ENCODE measurements around the gene SAMM50. TPM values are rescaled to one million over a fixed set of nuclear protein-coding genes. Genes with fewer than 3 reads are reported as not detected.

Gene SAMM50
- total RNA-seq, 4 donors from 2014 or later = 27.6 to 45.4 (median 32.3) TPM

DNA sequence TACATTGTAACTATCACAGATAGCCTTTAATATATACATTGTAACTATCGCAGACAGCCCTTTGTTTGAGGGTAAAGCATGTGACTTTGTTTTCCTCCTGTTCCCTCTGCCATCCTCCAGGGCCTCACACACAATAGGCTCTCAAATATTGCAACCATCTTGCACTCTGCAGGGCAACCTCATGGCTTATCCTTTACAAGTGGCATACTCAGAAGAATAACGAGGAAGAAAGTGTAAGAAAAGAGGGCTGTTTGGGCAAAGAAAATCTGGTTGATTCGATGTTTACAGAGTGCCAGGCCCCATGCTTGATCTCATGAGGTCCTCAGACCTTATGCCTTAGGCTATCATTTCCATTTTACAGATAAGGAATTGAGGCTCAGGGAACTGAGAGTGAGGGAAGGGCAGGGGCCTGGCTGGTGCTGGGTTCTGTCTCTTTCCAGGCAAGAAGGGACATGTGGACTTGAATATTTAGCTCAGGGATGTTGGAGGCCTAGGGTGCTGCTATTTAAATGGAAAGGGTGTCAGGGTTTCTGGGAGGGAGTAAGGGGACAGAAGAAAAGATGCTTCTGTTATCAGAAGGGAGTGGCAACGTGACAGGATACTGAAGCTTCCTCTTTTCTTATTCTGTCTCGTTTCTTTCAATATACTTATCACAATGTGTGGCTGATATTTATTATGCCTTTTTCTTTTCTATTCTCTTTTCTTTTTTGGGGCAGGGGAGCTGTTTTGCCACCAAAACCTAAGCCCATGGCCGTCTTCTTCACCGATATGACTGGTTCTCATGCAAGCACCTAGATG lies 1.1 kb upstream of the SAMM50 start:
- DNase-seq (ENCODE audit: low spot score) = no peak
- ATAC-seq (ENCODE audit: low FRiP score) = no peak
- TF ChIP-seq, protein P1, sequence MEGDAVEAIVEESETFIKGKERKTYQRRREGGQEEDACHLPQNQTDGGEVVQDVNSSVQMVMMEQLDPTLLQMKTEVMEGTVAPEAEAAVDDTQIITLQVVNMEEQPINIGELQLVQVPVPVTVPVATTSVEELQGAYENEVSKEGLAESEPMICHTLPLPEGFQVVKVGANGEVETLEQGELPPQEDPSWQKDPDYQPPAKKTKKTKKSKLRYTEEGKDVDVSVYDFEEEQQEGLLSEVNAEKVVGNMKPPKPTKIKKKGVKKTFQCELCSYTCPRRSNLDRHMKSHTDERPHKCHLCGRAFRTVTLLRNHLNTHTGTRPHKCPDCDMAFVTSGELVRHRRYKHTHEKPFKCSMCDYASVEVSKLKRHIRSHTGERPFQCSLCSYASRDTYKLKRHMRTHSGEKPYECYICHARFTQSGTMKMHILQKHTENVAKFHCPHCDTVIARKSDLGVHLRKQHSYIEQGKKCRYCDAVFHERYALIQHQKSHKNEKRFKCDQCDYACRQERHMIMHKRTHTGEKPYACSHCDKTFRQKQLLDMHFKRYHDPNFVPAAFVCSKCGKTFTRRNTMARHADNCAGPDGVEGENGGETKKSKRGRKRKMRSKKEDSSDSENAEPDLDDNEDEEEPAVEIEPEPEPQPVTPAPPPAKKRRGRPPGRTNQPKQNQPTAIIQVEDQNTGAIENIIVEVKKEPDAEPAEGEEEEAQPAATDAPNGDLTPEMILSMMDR (IDR thresholded peaks at IDR 0.05) = no peak

DNA sequence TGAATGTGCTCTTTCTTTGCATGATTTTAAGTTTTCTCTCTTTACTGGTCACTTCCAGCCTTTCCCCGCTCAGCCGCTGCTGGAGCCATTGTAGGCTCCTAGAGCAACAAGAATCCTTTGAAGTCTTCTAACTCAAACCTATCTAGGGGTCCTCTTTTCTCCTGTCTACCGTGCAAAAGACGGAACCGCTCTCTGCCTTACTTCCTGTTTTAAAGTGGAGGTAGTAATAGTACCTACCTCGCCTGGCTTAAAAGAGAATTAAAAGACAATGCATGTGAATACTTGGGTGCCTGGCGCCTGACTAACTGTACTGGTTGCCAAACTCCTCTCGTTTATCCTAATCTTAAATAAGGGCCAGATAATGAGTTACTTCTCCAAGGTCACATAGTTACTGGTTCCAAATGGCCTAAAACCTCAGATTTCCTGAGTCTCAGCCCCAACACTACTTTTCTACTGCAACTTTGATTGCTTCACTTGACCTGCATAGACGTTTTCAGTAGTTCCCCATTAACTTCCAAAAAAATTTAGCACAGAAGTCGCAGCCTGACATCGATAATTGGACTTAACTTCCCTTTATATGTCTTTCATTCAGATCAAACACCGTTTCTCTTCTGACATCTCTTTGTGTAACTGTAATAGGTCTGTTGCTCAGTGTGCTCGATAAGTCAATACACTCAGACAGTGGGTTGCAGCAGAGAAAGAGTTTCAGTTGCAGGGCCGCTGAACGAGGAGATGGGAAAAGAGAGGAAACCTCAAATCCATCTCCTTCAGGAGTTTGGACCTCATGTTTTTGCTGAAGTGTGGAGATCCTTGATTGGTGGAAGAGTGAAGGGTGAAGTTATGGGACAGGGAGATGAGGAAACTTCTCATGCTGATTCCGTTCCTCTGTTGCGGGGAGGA lies 891 bp downstream of the SAMM50 start:
- TF ChIP-seq, protein P1 (IDR thresholded peaks at IDR 0.05) = no peak
- ATAC-seq (ENCODE audit: low FRiP score) = no peak

DNA sequence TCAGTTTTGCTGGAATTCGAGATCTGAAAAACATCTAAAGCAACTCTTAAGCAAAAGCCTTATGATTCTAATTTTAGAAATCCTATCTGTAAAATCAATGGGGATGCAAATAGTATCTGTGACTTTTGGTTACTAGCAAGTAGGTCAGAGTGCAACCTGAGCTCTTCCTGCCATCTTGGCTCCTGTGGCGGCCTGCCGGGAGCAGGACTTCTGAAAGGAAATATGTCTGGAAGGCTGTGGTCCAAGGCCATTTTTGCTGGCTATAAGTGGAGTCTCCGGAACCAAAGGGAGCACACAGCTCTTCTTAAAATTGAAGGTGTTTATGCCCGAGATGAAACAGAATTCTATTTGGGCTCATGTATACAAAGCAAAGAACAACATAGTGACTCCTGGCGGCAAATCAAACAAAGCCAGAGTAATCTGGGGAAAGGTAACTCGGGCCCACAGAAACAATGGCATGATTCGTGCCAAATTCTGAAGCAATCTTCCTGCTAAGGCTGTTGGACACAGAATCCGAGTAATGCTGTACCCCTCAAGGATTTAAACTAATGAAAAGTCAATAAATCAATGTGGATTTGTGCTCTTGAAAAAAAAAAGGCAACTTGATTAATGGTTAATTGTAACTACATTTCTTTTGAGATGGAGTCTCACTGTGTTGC lies 1.7 kb downstream of the SAMM50 start:
- no peak for ATAC-seq (ENCODE audit: low FRiP score)
- TF ChIP-seq, protein P1 (IDR thresholded peaks at IDR 0.05) = no peak
- DNase-seq (ENCODE audit: low spot score) = no peak

More for the DNA sequence above, 891 bp downstream of the SAMM50 start:
- no peak for DNase-seq (ENCODE audit: low spot score)

DNA sequence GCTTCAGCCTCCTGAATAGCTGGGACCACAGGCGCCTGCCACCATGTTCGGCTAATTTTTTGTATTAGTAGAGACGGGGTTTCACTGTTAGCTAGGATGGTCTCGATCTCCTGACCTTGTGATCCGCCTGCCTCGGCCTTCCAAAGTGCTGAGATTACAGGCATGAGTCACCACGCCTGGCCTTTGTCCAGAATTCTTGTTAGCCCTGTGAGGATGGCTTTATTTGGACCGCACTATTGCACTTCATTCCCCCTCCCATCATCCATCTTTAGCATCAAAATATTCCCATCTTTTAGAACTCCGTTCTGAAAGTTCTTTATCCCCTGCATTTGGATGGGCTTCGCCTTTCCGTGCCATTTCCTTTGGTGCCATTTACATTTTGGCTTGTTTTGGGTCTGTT lies 2.6 kb downstream of the SAMM50 start:
- ATAC-seq (ENCODE audit: low FRiP score) = no peak
- no peak for DNase-seq (ENCODE audit: low spot score)
- TF ChIP-seq, protein P1 (IDR thresholded peaks at IDR 0.05) = no peak

DNA sequence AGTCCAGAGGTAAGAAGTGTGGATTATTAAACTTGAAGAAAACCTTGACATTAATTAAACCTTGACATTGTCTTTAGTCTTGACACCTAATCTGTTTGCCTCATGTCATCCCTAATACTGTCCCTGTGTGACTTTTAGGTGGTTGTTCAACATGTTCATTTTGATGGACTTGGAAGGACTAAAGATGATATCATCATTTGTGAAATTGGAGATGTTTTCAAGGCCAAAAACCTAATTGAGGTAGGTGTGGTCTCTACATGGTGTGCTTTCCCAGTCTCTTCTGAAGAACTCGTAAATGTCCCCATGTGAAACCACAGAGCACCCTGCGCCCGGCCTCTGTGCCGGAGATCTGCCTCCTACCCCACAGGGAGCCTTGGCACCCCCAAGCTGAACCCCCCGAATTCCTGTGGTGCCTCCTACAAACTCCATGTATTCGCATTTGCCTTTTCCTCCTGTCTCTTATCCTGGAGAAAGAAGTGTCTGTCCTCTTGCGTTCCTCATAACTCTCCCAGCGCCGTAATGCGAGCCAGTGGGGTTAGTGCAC lies 9.1 kb downstream of the SAMM50 start:
- DNase-seq (ENCODE audit: low spot score) = no peak
- TF ChIP-seq, protein P1 (IDR thresholded peaks at IDR 0.05) = no peak
- no peak for ATAC-seq (ENCODE audit: low FRiP score)

DNA sequence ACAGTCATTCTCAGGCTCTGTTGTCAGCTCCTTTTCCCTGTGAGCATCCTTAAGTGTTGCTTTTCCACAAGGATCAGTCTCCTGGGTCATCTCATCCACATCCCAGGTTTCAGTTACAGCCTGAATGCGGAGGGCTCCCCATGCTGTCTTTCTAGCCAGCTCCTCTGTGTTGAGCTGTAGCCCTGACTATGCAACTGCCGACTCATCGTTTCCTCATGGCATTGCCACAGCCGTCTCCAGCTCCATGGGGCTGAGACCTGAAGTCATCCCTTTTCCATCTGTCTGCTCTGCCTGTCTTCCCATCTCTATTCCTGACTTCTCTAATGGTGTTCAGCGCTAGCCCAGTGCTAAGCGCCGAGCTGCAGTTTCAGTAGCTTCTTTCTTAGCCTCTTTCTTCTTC lies 11.8 kb downstream of the SAMM50 start:
- DNase-seq (ENCODE audit: low spot score) (no peak), ATAC-seq (ENCODE audit: low FRiP score) (no peak)
- TF ChIP-seq, protein P1 (IDR thresholded peaks at IDR 0.05) = no peak

Measured in omental fat pad (tissue), 4 donors.